ENCODE data around the gene TNS3. TPM values are rescaled to one million over a fixed set of nuclear protein-coding genes. Genes with fewer than 3 reads are reported as not detected.

Gene TNS3
- total RNA-seq, 1 experiment from 2014 or later: 533 TPM

DNA sequence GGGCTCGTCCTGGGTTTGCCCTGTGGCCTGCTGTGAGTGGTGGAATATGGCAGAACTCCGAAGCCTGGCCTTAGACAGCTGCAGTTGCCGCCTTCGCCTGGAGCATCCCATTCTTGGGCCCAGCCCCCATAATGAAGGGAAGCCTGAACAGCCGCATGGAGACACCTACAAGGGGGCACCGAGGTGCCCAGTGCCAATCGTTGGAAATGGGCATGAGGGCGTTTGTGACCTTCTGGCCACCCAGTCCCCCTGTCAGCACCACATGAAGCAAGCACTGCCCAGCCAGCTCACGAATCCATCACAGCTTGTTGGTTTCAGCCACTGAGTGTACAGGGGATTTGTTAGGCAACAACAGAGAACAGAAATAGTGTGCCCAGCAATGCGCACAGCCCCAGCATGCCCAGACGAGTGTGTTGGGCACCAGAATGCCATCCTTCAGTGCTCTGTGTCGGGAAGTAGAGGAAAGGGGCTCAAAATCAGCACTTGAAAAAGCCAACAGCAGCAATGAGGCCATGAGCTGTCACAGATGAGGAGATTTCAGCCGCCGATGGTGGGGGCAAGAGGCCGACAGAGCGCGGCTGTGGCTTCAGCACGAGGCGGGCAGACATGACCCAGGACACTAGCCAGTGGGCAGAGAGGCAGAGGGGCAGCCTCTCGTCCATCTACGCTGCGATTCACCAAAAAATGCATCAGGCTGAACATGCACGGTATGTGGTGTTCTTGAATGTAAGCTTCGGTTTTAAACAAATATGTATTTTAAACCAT, 91.2 kb downstream of the TNS3 start:
- peaks cover 98% of the 10 kb centered on the region for H3K4me1 ChIP-seq (ENCODE audit: control insufficient read depth, insufficient read depth, low read length)
- no peak overlapping the region for H3K4me3 ChIP-seq (ENCODE audit: low read depth in 2 of 2, low read length in 2 of 2)
- CTCF ChIA-PET: interaction anchor here (0.6 kb wide), 1 partner anchor 328 kb away, joined by 3 read pairs; no protein-coding TSS in a partner anchor
- in situ Hi-C loops (cut with HindIII; ENCODE audit: low pct_unique_long_range_greater_than_20kb, low sequenced_read_pairs) (no loop called here), intact Hi-C loops (cut with micrococcal nuclease; ENCODE audit: unreplicated experiment) (no loop called here)
- ATAC-seq (no peak), DNase-seq (ENCODE audit: low read depth, low spot score) (no peak)
- no peak for TF ChIP-seq SIN3A (IDR thresholded peaks at IDR 0.05; ENCODE audit: borderline replicate concordance, insufficient read depth, low read depth, low read length)
- TF ChIP-seq, protein P1, sequence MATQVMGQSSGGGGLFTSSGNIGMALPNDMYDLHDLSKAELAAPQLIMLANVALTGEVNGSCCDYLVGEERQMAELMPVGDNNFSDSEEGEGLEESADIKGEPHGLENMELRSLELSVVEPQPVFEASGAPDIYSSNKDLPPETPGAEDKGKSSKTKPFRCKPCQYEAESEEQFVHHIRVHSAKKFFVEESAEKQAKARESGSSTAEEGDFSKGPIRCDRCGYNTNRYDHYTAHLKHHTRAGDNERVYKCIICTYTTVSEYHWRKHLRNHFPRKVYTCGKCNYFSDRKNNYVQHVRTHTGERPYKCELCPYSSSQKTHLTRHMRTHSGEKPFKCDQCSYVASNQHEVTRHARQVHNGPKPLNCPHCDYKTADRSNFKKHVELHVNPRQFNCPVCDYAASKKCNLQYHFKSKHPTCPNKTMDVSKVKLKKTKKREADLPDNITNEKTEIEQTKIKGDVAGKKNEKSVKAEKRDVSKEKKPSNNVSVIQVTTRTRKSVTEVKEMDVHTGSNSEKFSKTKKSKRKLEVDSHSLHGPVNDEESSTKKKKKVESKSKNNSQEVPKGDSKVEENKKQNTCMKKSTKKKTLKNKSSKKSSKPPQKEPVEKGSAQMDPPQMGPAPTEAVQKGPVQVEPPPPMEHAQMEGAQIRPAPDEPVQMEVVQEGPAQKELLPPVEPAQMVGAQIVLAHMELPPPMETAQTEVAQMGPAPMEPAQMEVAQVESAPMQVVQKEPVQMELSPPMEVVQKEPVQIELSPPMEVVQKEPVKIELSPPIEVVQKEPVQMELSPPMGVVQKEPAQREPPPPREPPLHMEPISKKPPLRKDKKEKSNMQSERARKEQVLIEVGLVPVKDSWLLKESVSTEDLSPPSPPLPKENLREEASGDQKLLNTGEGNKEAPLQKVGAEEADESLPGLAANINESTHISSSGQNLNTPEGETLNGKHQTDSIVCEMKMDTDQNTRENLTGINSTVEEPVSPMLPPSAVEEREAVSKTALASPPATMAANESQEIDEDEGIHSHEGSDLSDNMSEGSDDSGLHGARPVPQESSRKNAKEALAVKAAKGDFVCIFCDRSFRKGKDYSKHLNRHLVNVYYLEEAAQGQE (IDR thresholded peaks at IDR 0.05; ENCODE audit: insufficient read depth in 1 of 2, low read depth in 2 of 2, low read length in 1 of 2): no peak
- no peak for TF ChIP-seq POLR2AphosphoS5 (IDR thresholded peaks at IDR 0.05; ENCODE audit: low read depth, low read length)
- TF ChIP-seq TCF7L2 (IDR thresholded peaks at IDR 0.05; ENCODE audit: low read depth, low read length): no peak
- TF ChIP-seq, protein P2, sequence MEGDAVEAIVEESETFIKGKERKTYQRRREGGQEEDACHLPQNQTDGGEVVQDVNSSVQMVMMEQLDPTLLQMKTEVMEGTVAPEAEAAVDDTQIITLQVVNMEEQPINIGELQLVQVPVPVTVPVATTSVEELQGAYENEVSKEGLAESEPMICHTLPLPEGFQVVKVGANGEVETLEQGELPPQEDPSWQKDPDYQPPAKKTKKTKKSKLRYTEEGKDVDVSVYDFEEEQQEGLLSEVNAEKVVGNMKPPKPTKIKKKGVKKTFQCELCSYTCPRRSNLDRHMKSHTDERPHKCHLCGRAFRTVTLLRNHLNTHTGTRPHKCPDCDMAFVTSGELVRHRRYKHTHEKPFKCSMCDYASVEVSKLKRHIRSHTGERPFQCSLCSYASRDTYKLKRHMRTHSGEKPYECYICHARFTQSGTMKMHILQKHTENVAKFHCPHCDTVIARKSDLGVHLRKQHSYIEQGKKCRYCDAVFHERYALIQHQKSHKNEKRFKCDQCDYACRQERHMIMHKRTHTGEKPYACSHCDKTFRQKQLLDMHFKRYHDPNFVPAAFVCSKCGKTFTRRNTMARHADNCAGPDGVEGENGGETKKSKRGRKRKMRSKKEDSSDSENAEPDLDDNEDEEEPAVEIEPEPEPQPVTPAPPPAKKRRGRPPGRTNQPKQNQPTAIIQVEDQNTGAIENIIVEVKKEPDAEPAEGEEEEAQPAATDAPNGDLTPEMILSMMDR (IDR thresholded peaks at IDR 0.05): no peak
- H3K36me3 ChIP-seq (ENCODE audit: control insufficient read depth, insufficient read depth, low read length): peaks cover 2% of the 10 kb centered on the region; the same call in 1 of the 2 replicates
- BruUV-seq (replicated peaks): no TSS peak
- no peaks in the 10 kb centered on the region for H3K9me3 ChIP-seq (ENCODE audit: control insufficient read depth, insufficient read depth, low read depth, low read length)
- H3K27me3 ChIP-seq (ENCODE audit: control insufficient read depth, insufficient read depth, low read length): no peaks in the 10 kb centered on the region
- POLR2A ChIA-PET: no interaction called here
- H3K27ac ChIP-seq (ENCODE audit: low read length): peak overlapping the region; percentile 80

DNA sequence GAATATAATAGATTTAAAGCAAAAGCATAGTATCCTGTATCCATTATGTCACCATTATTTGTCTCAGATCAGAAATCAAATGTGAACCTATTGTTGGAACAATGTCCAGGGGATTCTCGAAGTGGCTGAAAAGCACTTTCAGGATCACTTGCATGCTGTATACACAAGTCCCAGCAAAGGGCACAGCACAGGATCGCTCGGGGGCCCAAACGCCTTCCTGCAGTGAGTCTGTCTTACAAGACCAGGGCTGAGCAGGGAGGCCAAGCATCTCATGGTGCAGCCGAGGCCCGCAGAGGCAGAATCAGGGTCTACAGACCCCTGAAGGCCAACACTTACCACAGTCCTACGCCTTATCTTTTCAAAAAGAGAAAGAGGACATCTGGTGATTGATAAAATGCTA, 92.3 kb downstream of the TNS3 start:
- Histone ChIP-seq H3K4me3 (ENCODE audit: low read depth in 2 of 2, low read length in 2 of 2) (no peak overlapping the region), H3K36me3 (ENCODE audit: control insufficient read depth, insufficient read depth, low read length) (peaks cover 2% of the 10 kb centered on the region; the same call in 1 of the 2 replicates), H3K27me3 (ENCODE audit: control insufficient read depth, insufficient read depth, low read length) (no peaks in the 10 kb centered on the region), H3K27ac (ENCODE audit: low read length) (peak overlapping the region; percentile 80), H3K9me3 (ENCODE audit: control insufficient read depth, insufficient read depth, low read depth, low read length) (no peaks in the 10 kb centered on the region), H3K4me1 (ENCODE audit: control insufficient read depth, insufficient read depth, low read length) (peaks cover 98% of the 10 kb centered on the region)
- in situ Hi-C loops (cut with HindIII; ENCODE audit: low pct_unique_long_range_greater_than_20kb, low sequenced_read_pairs) (no loop called here), intact Hi-C loops (cut with micrococcal nuclease; ENCODE audit: unreplicated experiment) (no loop called here)
- ATAC-seq (no peak), DNase-seq (ENCODE audit: low read depth, low spot score) (no peak)
- no TSS peak for BruUV-seq (replicated peaks)
- POLR2A ChIA-PET: no interaction called here
- CTCF ChIA-PET: no interaction called here
- TF ChIP-seq, protein P2 (IDR thresholded peaks at IDR 0.05): no peak
- TF ChIP-seq SIN3A (IDR thresholded peaks at IDR 0.05; ENCODE audit: borderline replicate concordance, insufficient read depth, low read depth, low read length): no peak
- TF ChIP-seq, protein P1 (IDR thresholded peaks at IDR 0.05; ENCODE audit: insufficient read depth in 1 of 2, low read depth in 2 of 2, low read length in 1 of 2): no peak
